ENCODE measurements around the gene FBXO21.
"Not testable (repeated sequence)": the region's sequence is repeated elsewhere in the genome, so short reads cannot be mapped to it uniquely, and the experiment has no call there.

FBXO21 gene

GRCh38 chr12:117104003-117104402, 86.3 kb downstream of the FBXO21 start:
- not testable (repeated sequence) for DNase-seq (ENCODE audit: low read depth)

GRCh38 chr12:117102800-117103181, 87.5 kb downstream of the FBXO21 start:
- DNase-seq (ENCODE audit: low read depth): no peak

GRCh38 chr12:117101953-117102799, 88.1 kb downstream of the FBXO21 start:
- no peak for DNase-seq (ENCODE audit: low read depth)

- DNase-seq (ENCODE audit: low read depth): no peak
Observed at GRCh38 chr12:117100851-117101673, 89.2 kb downstream of the FBXO21 start.

GRCh38 chr12:117100251-117100650, 90.0 kb downstream of the FBXO21 start:
- DNase-seq (ENCODE audit: low read depth): no peak

- DNase-seq (ENCODE audit: low read depth): no peak
Observed at GRCh38 chr12:117098361-117099217, 91.7 kb downstream of the FBXO21 start.

- DNase-seq (ENCODE audit: low read depth): no peak
Observed at GRCh38 chr12:117098024-117098360, 92.3 kb downstream of the FBXO21 start.

- no peak for DNase-seq (ENCODE audit: low read depth)
Observed at GRCh38 chr12:117097159-117097558, 93.1 kb downstream of the FBXO21 start.

GRCh38 chr12:117096501-117097042, 93.7 kb downstream of the FBXO21 start:
- no peak for DNase-seq (ENCODE audit: low read depth)

DNA sequence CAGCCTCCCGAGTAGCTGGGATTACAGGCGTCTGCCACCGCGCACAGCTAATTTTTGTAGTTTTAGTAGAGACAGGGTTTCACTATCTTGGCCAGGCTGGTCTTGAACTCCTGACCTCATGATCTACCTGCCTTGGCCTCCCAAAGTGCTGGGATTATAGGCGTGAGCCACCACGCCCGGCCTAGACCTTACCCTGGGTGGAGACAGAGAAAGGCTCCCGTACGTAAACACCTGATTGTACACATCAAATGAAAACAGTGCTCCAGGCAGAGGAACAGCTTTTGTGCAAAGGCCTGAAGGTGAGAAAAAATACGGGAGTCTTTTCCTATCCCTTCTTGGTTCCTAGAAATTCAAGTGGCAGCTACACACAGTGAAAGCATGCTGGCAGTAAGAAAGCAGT, 95.1 kb downstream of the FBXO21 start:
- DNase-seq (ENCODE audit: low read depth): not testable (repeated sequence)

GRCh38 chr12:117093918-117094630, 96.2 kb downstream of the FBXO21 start:
- DNase-seq (ENCODE audit: low read depth): no peak

- DNase-seq (ENCODE audit: low read depth): no peak
Observed at GRCh38 chr12:117093431-117093830, 96.8 kb downstream of the FBXO21 start.

DNA sequence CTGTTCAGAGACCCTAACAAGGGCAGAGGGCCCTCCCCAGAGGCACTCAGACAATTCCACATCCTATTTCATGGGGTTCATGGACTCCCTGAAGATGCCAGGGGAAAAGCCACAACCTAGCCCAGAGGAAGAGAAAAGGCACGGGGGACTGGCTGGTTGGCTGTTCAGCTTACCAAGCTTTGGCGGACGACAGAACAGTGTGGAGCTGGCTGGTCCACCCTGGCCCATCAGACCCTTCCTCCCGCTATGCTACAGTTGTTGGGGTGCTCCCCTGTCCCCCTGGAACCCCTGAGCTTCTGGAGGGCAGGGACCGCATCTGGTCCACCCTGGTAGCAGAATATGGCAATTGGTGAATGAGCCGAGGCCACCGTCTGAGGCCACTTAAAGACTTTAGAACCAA, 97.4 kb downstream of the FBXO21 start:
- no peak for DNase-seq (ENCODE audit: low read depth)

DNA sequence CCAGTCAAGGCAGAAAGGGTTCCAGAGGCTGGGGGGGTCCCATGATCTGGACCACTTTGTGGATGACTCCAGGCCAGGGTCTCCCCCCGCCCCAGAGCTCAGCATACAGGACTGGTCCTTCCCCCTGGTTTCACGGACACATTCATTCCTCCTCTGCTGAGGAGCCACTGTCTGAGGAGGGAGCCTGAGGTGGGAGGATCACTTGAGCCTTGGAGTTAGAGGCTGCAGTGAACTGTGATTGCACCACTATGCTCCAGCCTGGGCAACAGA, 97.8 kb downstream of the FBXO21 start:
- DNase-seq (ENCODE audit: low read depth): no peak
